ENCODE data around the gene ACLY.

ACLY gene

DNA sequence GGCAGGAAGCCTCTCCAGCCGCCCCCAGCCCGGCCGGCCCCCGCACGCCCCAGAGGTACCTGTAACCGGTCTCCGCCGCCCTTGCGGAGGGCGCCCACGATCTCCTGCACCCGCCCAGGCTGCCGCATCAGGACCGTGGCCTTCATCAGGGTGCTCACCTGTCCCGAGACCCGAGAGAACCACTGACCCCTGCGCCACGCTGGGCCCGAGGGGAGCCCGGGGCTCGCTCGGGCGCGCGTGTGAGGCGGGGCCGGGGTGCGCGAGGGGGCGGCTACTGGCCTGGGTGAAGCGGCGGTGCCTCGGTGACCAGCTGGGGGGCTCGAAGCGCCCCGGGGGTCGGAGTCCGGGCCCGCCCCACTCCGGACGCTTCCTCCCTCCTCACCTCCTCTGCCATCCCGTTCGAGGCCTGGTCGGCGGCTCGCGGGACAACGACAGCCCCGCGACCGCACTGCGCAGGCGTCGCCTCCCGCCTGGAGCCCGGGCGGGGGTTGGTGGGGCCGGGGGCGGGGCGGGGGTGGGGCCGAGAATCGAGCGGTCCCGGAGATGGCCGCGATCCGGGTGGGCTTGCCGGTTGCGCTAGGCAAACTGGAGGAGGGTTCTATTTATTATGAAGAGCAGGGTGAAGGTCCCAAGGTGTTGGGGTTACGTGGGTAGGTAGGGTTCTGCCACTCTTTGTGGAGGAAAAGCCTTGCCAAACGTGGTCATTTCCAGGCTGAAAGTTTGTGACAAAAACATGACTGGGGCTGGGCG, 82.8 kb downstream of the ACLY start, which contains the start of gene NT5C3B (continued):
- TF ChIP-seq ZNF16 (tag by site-specific recombination; IDR thresholded peaks at IDR 0.05; ENCODE audit: low read depth), result no peak
- no peak for TF ChIP-seq ZBTB1 (tag by site-specific recombination; IDR thresholded peaks at IDR 0.05)
- TF ChIP-seq ZNF776 (tag by site-specific recombination; IDR thresholded peaks at IDR 0.05; ENCODE audit: borderline replicate concordance), result no peak
- no peak for TF ChIP-seq ZNF248 (tag by site-specific recombination; IDR thresholded peaks at IDR 0.05)
- TF ChIP-seq HOXA7 (CRISPR knock-in tag; IDR thresholded peaks at IDR 0.05; ENCODE audit: borderline replicate concordance), result no peak
- TF ChIP-seq, protein P1, sequence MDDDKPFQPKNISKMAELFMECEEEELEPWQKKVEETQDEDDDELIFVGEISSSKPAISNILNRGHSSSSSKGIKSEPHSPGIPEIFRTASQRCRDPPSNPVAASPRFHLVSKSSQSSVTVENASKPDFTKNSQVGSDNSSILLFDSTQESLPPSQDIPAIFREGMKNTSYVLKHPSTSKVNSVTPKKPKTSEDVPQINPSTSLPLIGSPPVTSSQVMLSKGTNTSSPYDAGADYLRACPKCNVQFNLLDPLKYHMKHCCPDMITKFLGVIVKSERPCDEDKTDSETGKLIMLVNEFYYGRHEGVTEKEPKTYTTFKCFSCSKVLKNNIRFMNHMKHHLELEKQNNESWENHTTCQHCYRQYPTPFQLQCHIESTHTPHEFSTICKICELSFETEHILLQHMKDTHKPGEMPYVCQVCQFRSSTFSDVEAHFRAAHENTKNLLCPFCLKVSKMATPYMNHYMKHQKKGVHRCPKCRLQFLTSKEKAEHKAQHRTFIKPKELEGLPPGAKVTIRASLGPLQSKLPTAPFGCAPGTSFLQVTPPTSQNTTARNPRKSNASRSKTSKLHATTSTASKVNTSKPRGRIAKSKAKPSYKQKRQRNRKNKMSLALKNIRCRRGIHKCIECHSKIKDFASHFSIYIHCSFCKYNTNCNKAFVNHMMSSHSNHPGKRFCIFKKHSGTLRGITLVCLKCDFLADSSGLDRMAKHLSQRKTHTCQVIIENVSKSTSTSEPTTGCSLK (tag by site-specific recombination; IDR thresholded peaks at IDR 0.05), result no peak
- TF ChIP-seq ZNF23 (tag by site-specific recombination; IDR thresholded peaks at IDR 0.05; ENCODE audit: borderline replicate concordance), result no peak
- TF ChIP-seq ZNF600 (tag by site-specific recombination; IDR thresholded peaks at IDR 0.05), result no peak
- TF ChIP-seq ZNF280D (tag by site-specific recombination; IDR thresholded peaks at IDR 0.05), result no peak
- TF ChIP-seq ZNF211 (tag by site-specific recombination; IDR thresholded peaks at IDR 0.05; ENCODE audit: low read depth), result no peak
- no peak for TF ChIP-seq ZNF155 (tag by site-specific recombination; IDR thresholded peaks at IDR 0.05)
- no peak for TF ChIP-seq ZNF560 (tag by site-specific recombination; IDR thresholded peaks at IDR 0.05; ENCODE audit: borderline replicate concordance)
- no peak for TF ChIP-seq GLI2 (tag by site-specific recombination; IDR thresholded peaks at IDR 0.05; ENCODE audit: borderline replicate concordance, low read depth)
- no peak for TF ChIP-seq ZNF311 (tag by site-specific recombination; IDR thresholded peaks at IDR 0.05; ENCODE audit: borderline replicate concordance)
- TF ChIP-seq ZNF146 (tag by site-specific recombination; IDR thresholded peaks at IDR 0.05), result no peak
- TF ChIP-seq OSR2 (tag by site-specific recombination; IDR thresholded peaks at IDR 0.05), result no peak
- no peak for TF ChIP-seq ZBTB17 (tag by site-specific recombination; IDR thresholded peaks at IDR 0.05)
- TF ChIP-seq ZBTB7A (tag by site-specific recombination; IDR thresholded peaks at IDR 0.05; ENCODE audit: low read depth), result no peak; the same call in 1 of the 2 replicates
- TF ChIP-seq ZEB2 (tag by site-specific recombination; IDR thresholded peaks at IDR 0.05), result no peak; the same call in 1 of the 2 replicates
- TF ChIP-seq REPIN1 (tag by site-specific recombination; IDR thresholded peaks at IDR 0.05; ENCODE audit: low read depth), result no peak
- TF ChIP-seq ZNF169 (tag by site-specific recombination; IDR thresholded peaks at IDR 0.05), result no peak
- TF ChIP-seq WT1 (tag by site-specific recombination; IDR thresholded peaks at IDR 0.05), result no peak
- TF ChIP-seq ZNF530 (tag by site-specific recombination; IDR thresholded peaks at IDR 0.05; ENCODE audit: low read depth), result no peak
- no peak for TF ChIP-seq ZNF558 (tag by site-specific recombination; IDR thresholded peaks at IDR 0.05)
- TF ChIP-seq, protein P2, sequence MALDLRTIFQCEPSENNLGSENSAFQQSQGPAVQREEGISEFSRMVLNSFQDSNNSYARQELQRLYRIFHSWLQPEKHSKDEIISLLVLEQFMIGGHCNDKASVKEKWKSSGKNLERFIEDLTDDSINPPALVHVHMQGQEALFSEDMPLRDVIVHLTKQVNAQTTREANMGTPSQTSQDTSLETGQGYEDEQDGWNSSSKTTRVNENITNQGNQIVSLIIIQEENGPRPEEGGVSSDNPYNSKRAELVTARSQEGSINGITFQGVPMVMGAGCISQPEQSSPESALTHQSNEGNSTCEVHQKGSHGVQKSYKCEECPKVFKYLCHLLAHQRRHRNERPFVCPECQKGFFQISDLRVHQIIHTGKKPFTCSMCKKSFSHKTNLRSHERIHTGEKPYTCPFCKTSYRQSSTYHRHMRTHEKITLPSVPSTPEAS (tag by site-specific recombination; IDR thresholded peaks at IDR 0.05), result no peak

Data from HEK293 (cell line).